Measurements from ENCODE around the gene CD22. TPM values are rescaled to one million over a fixed set of nuclear protein-coding genes. Genes with fewer than 3 reads are reported as not detected.

Gene CD22
- total and polyA plus RNA-seq, 2 donors: 1.6 to 8.8 TPM

DNA sequence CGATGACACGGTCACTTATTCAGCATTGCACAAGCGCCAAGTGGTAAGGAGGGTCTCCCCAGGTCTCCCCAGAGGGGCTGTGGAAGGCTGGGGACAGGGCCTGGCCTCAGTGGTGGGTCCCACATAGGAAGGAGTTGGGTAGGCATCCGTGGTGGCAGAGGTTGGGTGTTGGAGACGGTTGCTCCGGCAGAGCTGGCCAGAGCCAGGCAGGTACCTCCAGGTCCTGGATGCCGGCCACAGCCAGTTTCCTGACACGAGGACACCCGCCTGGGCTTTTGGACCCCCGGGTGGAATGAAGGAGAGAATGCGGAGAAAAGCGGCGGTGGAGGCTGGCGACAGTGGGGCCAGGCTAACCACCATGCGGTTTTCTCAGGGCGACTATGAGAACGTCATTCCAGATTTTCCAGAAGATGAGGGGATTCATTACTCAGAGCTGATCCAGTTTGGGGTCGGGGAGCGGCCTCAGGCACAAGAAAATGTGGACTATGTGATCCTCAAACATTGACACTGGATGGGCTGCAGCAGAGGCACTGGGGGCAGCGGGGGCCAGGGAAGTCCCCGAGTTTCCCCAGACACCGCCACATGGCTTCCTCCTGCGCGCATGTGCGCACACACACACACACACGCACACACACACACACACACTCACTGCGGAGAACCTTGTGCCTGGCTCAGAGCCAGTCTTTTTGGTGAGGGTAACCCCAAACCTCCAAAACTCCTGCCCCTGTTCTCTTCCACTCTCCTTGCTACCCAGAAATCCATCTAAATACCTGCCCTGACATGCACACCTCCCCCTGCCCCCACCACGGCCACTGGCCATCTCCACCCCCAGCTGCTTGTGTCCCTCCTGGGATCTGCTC lies 17.4 kb downstream of the CD22 start:
- no peak overlapping the region for H3K27ac ChIP-seq (ENCODE audit: low read depth)
- WGBS: 72% methylated on average over 28 of the region's 28 CpGs
- no peaks in the 10 kb centered on the region for H3K36me3 ChIP-seq (ENCODE audit: insufficient read depth)
- H3K4me1 ChIP-seq (ENCODE audit: insufficient read depth): no peaks in the 10 kb centered on the region
- DNase-seq (ENCODE audit: extremely low spot score): no peak
- H3K4me3 ChIP-seq (ENCODE audit: low read depth, low read length): no peak overlapping the region

DNA sequence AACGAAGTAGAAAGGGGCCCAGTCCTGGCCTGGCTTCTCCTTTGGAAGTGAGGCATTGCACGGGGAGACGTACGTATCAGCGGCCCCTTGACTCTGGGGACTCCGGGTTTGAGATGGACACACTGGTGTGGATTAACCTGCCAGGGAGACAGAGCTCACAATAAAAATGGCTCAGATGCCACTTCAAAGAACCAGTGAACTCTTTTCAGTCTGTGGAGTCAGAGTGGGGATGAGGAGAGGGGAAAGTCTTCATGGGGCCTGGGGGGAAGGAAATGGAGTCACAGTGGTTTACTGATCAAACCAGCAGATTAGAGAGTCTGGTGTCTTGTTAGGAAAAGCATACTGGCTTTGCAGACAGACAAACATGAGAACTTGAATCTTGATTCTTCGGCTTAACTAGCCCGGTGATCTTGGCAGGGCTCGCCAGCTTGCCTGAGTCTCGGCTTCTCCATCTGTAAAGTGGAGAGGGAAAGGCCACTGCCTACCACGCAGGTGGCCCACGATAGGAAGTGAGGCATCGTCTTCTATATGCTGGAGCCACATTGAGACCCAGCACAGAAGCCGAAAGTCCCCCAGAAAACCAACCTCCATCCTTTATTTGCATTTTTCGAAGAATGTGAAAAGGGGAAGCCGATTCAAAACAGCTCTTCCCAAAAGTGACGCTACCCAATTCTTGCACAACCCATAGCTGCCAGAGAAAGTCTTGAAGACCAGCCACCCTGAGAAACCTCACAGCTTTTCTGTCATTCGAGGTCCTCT lies 18.4 kb downstream of the CD22 start, which contains the start of gene FFAR1:
Gene FFAR1 (plus strand): TSS at position 732 of the 759 bp plus-strand sequence. CDS start 3,650 bp downstream, outside the sequence.
- 59% methylated on average over 18 of the region's 18 CpGs for WGBS
- Histone ChIP-seq H3K27ac (ENCODE audit: low read depth) (no peak within 1 kb of the TSS), H3K4me1 (ENCODE audit: insufficient read depth) (no peaks in the 10 kb centered on the region), H3K36me3 (ENCODE audit: insufficient read depth) (no peaks in the 10 kb centered on the region), H3K4me3 (ENCODE audit: low read depth, low read length) (no peak within 1 kb of the TSS)
- no peak for DNase-seq (ENCODE audit: extremely low spot score)

DNA sequence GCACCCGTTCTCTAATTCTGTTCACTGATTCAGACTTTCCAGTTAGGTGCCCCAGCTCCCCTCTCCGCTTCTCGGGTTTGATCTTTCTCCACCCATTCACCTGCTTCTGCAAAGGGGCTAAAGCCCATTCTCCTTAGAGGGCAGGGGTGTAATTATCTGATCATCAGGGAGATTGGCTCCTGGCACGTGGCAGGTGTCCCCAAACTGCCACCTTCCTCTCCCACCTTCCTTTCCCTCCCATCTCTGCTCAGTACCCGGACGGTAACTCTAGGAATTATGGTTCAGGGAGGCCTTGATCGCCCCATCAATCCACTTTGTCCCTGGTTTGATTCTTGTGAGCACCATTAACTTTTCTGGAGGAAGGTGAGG lies 18.9 kb downstream of the CD22 start:
- H3K4me3 ChIP-seq (ENCODE audit: low read depth, low read length): no peak overlapping the region
- no peaks in the 10 kb centered on the region for H3K4me1 ChIP-seq (ENCODE audit: insufficient read depth)
- H3K36me3 ChIP-seq (ENCODE audit: insufficient read depth): no peaks in the 10 kb centered on the region
- H3K27ac ChIP-seq (ENCODE audit: low read depth): no peak overlapping the region
- 84% methylated on average over 7 of the region's 7 CpGs for WGBS
- DNase-seq (ENCODE audit: extremely low spot score): no peak

DNA sequence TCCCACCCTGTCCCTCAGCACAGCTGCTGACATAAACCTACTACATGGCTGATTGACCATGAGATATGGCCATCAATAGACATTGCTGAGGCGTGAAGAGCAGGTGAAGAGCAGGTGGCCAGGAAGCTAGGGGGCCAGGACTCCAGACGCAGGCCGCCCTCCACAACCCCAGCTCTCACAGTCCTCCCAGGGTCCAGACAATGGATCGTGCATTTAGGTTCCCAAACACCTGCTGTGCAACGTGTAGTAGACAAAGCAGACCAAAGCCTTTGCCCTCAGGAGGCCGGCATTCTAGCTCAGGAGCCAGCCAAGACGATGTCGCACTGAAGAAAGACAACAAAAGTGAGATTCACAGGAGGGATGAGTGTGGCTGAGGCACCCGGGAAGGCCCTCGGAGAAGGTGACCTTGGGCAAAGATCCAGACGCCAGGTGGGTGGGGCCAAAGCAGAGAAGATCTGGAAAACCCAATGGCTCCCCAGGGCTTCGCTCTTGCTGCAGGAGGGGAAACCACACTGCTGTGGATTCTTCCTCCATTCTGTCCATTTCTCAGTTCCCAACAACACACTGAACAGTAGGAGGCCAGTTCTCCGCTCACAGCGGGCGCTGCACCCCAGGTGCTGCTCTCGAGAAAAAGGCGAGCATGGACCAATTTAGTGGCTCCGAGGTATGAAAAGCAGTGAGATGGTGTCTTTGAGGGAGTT lies 20.1 kb downstream of the CD22 start:
- WGBS: 84% methylated on average over 18 of the region's 18 CpGs
- Histone ChIP-seq H3K4me3 (ENCODE audit: low read depth, low read length) (no peak overlapping the region), H3K36me3 (ENCODE audit: insufficient read depth) (no peaks in the 10 kb centered on the region), H3K27ac (ENCODE audit: low read depth) (no peak overlapping the region), H3K4me1 (ENCODE audit: insufficient read depth) (no peaks in the 10 kb centered on the region)
- no peak for DNase-seq (ENCODE audit: extremely low spot score)

DNA sequence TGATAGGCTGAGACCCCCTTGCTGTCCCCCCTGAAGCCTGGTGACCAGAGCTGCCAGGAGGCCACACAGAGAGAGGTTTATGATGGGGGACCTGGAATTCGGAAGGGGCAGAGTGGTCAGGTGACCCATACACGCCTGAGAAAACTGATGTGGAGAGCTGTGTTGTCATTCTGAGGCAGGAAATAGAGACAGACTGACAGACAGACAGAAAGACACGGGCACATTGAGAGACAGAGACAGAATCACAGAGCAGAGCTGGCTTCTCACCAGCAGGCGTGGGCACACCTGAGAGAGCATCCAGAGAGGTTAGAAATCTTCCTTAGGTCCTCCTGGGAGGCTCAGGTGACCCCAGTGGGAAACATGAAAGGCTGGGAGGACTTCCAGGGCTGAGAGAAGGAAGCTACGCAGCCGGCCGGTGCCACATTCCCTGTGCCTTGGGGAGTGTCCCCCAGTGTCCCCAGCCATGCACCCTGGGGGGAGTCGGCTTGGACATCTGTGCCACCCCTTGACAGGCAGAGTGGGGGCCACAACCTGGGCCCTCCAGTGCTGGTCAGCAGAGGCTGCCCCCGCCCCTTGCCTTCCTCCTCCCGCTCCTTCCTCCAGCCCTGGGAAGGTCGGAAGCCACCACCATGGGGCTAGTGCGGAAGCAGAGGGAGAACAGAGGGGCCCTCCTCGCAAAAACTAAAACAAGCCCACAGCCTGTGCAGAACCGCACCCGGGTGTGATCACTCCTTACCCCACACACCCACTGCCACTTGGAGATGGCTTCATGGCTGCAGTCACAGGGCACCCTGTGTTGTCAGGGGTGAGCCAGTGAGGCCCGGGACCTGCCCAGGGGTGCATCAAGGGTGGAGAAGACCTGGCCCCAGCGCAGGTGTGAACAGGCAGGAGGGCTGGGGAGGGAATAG lies 20.9 kb downstream of the CD22 start:
- no peak for DNase-seq (ENCODE audit: extremely low spot score)
- H3K4me3 ChIP-seq (ENCODE audit: low read depth, low read length): no peak overlapping the region
- H3K4me1 ChIP-seq (ENCODE audit: insufficient read depth): no peaks in the 10 kb centered on the region
- H3K27ac ChIP-seq (ENCODE audit: low read depth): no peak overlapping the region
- 78% methylated on average over 17 of the region's 17 CpGs for WGBS
- no peaks in the 10 kb centered on the region for H3K36me3 ChIP-seq (ENCODE audit: insufficient read depth)

DNA sequence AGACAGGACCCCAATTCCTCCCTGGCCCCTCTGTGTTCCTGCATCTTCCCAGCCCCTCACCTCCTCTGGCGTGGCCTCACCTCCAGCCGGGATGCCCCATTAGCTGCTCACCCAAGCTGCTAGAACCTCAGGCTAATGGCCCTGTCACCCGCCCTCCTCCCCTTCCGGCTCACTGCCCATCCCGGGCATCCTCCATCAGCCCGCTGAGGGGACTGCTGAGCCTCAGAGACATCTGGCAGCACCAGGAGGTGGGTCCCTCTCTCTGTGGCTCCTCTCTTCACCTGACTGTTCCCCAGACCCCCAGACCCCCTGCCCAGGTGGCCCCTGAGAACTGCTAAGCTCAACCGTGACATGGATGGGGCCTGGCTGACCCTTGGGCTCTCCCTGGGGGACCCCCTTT lies 21.6 kb downstream of the CD22 start:
- WGBS: 90% methylated on average over 7 of the region's 7 CpGs
- Histone ChIP-seq H3K27ac (ENCODE audit: low read depth) (no peak overlapping the region), H3K4me1 (ENCODE audit: insufficient read depth) (no peaks in the 10 kb centered on the region), H3K36me3 (ENCODE audit: insufficient read depth) (no peaks in the 10 kb centered on the region), H3K4me3 (ENCODE audit: low read depth, low read length) (no peak overlapping the region)
- DNase-seq (ENCODE audit: extremely low spot score): no peak

DNA sequence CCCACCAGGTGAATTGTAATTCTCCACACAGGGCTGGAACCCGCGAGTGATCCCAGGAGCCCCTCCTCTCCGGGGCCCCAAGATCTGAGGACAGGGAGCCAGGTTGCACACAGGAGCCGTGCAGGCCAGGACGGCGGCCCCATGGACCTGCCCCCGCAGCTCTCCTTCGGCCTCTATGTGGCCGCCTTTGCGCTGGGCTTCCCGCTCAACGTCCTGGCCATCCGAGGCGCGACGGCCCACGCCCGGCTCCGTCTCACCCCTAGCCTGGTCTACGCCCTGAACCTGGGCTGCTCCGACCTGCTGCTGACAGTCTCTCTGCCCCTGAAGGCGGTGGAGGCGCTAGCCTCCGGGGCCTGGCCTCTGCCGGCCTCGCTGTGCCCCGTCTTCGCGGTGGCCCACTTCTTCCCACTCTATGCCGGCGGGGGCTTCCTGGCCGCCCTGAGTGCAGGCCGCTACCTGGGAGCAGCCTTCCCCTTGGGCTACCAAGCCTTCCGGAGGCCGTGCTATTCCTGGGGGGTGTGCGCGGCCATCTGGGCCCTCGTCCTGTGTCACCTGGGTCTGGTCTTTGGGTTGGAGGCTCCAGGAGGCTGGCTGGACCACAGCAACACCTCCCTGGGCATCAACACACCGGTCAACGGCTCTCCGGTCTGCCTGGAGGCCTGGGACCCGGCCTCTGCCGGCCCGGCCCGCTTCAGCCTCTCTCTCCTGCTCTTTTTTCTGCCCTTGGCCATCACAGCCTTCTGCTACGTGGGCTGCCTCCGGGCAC lies 22.6 kb downstream of the CD22 start:
- Histone ChIP-seq H3K4me1 (ENCODE audit: insufficient read depth) (no peaks in the 10 kb centered on the region), H3K4me3 (ENCODE audit: low read depth, low read length) (no peak overlapping the region), H3K36me3 (ENCODE audit: insufficient read depth) (no peaks in the 10 kb centered on the region), H3K27ac (ENCODE audit: low read depth) (no peak overlapping the region)
- WGBS: 93% methylated on average over 47 of the region's 47 CpGs
- DNase-seq (ENCODE audit: extremely low spot score): no peak

DNA sequence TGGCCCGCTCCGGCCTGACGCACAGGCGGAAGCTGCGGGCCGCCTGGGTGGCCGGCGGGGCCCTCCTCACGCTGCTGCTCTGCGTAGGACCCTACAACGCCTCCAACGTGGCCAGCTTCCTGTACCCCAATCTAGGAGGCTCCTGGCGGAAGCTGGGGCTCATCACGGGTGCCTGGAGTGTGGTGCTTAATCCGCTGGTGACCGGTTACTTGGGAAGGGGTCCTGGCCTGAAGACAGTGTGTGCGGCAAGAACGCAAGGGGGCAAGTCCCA lies 23.1 kb downstream of the CD22 start:
- no peak for DNase-seq (ENCODE audit: extremely low spot score)
- H3K36me3 ChIP-seq (ENCODE audit: insufficient read depth): no peaks in the 10 kb centered on the region
- no peak overlapping the region for H3K27ac ChIP-seq (ENCODE audit: low read depth)
- no peak overlapping the region for H3K4me3 ChIP-seq (ENCODE audit: low read depth, low read length)
- H3K4me1 ChIP-seq (ENCODE audit: insufficient read depth): no peaks in the 10 kb centered on the region
- WGBS: 88% methylated on average over 18 of the region's 18 CpGs

DNA sequence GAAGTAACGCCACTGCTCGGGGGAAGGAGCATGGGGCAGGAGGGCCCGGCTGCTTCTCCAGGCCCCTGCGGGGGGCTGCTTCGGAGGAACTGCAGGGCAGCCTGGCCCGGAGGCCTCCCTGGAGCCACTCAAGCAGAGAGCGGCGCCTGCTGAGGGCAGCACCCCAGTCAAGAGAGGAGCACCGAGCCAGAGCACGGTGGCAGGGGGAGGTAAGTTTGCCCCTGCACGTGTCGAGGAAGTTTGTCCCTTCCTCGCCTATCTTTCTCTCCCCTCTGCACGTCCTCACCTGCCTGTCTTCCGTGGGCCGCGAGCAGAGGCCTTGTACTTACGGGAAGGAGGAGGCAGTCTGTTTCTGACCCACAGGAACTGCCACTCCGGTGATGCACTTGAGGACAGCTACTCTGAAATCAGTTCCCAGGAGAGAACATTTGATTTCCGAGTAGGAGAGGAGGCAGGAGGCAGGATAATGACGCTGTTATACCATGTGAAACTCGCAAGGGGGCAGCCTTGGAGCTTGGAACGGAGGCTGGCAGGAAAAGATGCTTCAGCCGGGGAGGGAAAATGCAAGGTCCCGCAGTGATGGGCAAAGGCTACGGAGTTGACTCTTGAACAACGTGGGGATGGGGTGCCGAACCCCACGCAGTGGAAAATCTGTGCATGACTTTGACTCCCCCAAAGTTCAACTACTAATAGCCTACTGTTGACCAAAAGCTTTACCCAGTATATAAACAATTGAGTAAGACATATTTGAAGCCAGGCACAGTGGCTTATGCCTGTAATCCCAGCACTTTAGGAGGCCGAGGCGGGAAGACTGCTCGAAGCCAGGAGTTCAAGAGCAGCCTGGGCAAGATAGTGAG lies 23.7 kb downstream of the CD22 start:
- 37% methylated on average over 32 of the region's 32 CpGs for WGBS
- H3K36me3 ChIP-seq (ENCODE audit: insufficient read depth): no peaks in the 10 kb centered on the region
- no peak overlapping the region for H3K4me3 ChIP-seq (ENCODE audit: low read depth, low read length)
- H3K4me1 ChIP-seq (ENCODE audit: insufficient read depth): no peaks in the 10 kb centered on the region
- H3K27ac ChIP-seq (ENCODE audit: low read depth): no peak overlapping the region
- DNase-seq (ENCODE audit: extremely low spot score): peak; percentile 11

DNA sequence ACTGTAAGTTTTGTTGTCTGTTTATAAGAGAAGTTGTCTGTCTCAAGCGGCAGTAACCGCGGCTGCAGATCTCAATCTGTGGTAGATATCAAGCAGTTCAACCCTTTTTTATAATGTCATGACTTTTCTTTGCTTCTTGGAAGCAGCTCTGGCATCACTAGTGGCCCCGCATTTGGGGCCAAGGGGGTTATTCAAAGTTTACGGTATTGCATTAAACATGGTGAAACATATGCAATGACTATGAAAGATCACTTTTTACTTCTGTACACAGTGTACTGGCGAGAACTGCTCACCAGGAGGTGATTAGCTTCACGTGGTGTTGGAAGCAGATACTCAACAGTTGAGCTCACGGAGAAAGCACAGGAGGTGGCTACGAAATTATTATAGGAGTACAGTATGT lies 24.6 kb downstream of the CD22 start:
- 51% methylated on average over 9 of the region's 9 CpGs for WGBS
- Histone ChIP-seq H3K4me3 (ENCODE audit: low read depth, low read length) (no peak overlapping the region), H3K36me3 (ENCODE audit: insufficient read depth) (no peaks in the 10 kb centered on the region), H3K27ac (ENCODE audit: low read depth) (no peak overlapping the region), H3K4me1 (ENCODE audit: insufficient read depth) (no peaks in the 10 kb centered on the region)
- no peak for DNase-seq (ENCODE audit: extremely low spot score)

DNA sequence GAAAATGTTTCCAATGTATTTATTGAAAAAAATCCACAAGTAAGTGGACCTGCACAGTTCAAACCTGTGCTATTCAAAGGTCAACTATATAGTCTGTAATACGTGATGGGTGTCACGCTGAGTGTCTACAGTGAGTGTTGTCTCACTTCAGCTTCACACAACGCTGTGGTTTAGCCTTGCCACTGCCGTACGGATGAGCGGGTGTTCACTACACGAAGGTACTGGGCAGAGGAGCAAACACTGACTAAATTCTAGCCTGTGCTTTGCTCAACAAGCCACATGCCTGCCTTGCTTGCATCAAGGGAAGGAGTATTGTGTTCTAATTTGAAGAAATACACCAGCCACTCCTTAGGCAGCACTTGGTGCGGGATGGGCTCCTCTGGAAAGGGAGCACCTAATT lies 25.9 kb downstream of the CD22 start:
- DNase-seq (ENCODE audit: extremely low spot score): no peak
- Histone ChIP-seq H3K4me3 (ENCODE audit: low read depth, low read length) (no peak overlapping the region), H3K36me3 (ENCODE audit: insufficient read depth) (no peaks in the 10 kb centered on the region), H3K27ac (ENCODE audit: low read depth) (no peak overlapping the region), H3K4me1 (ENCODE audit: insufficient read depth) (no peaks in the 10 kb centered on the region)
- 91% methylated on average over 8 of the region's 8 CpGs for WGBS
